ENCODE measurements around the gene ETS2.

The ETS2 gene

GRCh38 chr21:38761531-38761930 lies 44.2 kb upstream of the ETS2 start:
- TF ChIP-seq CTCF (IDR thresholded peaks at IDR 0.05; ENCODE audit: low read depth, low read length), result no peak

DNA sequence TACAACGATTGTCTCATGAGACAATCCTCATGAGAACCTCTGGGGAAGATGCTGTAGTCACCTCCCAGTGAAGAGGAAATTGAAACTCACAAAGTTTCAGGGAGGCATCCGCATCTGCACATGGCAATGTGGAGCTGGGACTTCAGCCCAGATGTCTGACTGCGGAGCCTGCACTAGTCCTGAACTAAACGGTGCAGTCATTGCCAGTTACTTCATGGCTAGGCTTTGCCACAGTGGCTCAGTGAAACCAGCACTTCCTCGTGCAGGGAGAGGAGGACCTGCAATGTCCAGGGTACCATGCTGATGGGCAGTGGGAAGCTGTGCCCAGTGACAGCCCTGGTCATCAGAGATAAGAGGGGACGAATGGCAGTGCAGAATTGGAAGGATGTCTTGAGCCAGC lies 40.7 kb upstream of the ETS2 start:
- H3K4me3 ChIP-seq (ENCODE audit: low read depth, low read length), result no peak overlapping the region
- no peak for TF ChIP-seq CTCF (IDR thresholded peaks at IDR 0.05; ENCODE audit: low read depth, low read length)

More at GRCh38 chr21:38761531-38761930, 44.2 kb upstream of the ETS2 start:
- H3K4me3 ChIP-seq (ENCODE audit: low read depth, low read length), result no peak overlapping the region

- TF ChIP-seq CTCF (IDR thresholded peaks at IDR 0.05; ENCODE audit: low read depth, low read length), result no peak
- H3K4me3 ChIP-seq (ENCODE audit: low read depth, low read length), result no peak overlapping the region
Measured at GRCh38 chr21:38766987-38767722, 38.6 kb upstream of the ETS2 start.

GRCh38 chr21:38768471-38769063 lies 37.2 kb upstream of the ETS2 start:
- H3K4me3 ChIP-seq (ENCODE audit: low read depth, low read length), result peak overlapping the region; percentile 52
- TF ChIP-seq CTCF (IDR thresholded peaks at IDR 0.05; ENCODE audit: low read depth, low read length), result no peak

DNA sequence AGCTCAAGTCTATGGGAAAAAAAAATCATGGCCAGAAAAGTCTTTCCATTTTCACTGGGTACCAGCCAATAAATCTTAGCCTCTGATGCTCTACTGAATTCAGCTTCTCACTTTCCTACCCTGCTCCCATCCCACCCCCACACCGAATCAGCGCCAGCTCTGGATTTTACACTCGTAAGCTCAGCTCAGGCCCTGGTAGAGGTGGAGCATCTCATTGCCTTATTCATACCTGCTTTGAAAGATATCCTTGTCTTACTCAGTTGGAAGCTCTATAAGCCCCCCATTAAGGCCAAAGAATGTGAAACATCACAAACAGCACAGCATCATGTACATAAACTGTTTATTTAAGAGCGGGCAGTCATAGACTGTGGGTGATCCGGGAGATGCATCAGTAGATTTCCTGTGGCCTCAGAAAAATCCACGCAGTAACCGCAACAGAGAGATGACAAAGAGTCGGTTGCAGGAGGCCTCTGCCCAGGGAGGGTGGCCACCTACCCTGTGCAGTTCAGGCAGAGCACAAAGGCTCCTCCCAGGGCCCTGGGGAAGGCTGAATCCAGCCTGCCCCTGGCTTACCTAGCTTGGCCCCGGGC lies 36.4 kb upstream of the ETS2 start:
- TF ChIP-seq CTCF (IDR thresholded peaks at IDR 0.05; ENCODE audit: low read depth, low read length), result no peak
- no peak overlapping the region for H3K4me3 ChIP-seq (ENCODE audit: low read depth, low read length)

DNA sequence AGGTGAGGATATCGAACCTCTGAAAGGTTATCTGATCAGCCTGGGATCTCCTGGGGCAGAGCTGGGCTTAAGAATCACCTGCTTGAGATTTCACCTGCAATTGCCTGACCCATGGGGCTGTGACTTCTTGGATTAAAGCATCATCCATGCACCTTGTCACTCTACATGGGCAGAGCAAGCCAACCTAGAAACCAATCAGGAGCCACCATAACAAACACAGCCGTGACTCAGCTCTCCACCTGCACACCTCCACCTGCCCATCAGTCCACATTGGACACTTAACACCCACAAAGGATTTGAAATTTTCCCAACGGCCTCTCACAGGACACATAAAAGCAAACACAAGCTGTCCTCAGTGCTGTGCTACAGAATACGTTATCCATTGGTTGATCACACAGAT lies 35.1 kb upstream of the ETS2 start:
- no peak for TF ChIP-seq CTCF (IDR thresholded peaks at IDR 0.05; ENCODE audit: low read depth, low read length)
- H3K4me3 ChIP-seq (ENCODE audit: low read depth, low read length), result no peak overlapping the region

GRCh38 chr21:38771536-38771935 lies 34.2 kb upstream of the ETS2 start:
- no peak overlapping the region for H3K4me3 ChIP-seq (ENCODE audit: low read depth, low read length)
- TF ChIP-seq CTCF (IDR thresholded peaks at IDR 0.05; ENCODE audit: low read depth, low read length), result no peak
